ENCODE measurements around the gene STPG1.

Gene STPG1

GRCh38 chr1:24437631-24438396 lies 24.2 kb upstream of the STPG1 start:
- DNase-seq (ENCODE audit: low read depth, low spot score): no peak
- TF ChIP-seq, protein P1, sequence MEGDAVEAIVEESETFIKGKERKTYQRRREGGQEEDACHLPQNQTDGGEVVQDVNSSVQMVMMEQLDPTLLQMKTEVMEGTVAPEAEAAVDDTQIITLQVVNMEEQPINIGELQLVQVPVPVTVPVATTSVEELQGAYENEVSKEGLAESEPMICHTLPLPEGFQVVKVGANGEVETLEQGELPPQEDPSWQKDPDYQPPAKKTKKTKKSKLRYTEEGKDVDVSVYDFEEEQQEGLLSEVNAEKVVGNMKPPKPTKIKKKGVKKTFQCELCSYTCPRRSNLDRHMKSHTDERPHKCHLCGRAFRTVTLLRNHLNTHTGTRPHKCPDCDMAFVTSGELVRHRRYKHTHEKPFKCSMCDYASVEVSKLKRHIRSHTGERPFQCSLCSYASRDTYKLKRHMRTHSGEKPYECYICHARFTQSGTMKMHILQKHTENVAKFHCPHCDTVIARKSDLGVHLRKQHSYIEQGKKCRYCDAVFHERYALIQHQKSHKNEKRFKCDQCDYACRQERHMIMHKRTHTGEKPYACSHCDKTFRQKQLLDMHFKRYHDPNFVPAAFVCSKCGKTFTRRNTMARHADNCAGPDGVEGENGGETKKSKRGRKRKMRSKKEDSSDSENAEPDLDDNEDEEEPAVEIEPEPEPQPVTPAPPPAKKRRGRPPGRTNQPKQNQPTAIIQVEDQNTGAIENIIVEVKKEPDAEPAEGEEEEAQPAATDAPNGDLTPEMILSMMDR (IDR thresholded peaks at IDR 0.05; ENCODE audit: insufficient read depth, low read length, missing control alignments): no peak
- ChIA-PET POLR2A (interaction anchor here (1.1 kb wide), 1 partner anchor 14 kb away, joined by 3 read pairs; no protein-coding TSS in a partner anchor), CTCF (interaction anchor here (1.2 kb wide), 1 partner anchor 21 kb away, joined by 3 read pairs; no protein-coding TSS in a partner anchor)
- no peak overlapping the region for H3K4me3 ChIP-seq (ENCODE audit: low read depth, low read length)

DNA sequence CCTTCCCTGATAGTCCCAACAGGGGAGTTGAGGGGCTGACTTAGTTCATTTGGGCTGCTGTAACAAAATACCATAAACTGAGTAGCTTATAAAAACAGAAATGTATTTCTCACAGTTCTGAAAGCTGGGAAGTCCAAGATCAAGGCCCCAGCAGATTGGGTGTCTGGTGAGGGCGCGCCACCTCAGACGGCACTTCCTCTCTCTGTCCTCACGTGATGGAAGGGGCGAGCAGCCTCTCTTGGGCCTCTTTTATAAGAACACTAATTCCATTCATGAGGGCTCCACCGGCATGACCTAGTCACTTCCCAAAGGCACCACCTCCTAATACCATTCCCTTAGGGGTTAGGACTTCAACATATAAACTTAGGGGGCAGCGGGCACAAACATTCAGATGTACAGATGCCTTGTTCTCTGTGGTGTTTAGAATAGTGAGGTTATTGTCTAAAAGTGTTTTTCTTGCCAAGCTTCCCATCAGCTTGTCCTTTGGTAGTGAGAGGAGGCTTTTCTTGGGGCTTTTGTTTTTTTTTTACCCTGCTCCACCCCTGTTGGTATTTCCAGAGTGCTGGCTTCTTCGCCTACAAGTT lies 22.3 kb upstream of the STPG1 start:
- ChIA-PET POLR2A (no interaction called here), CTCF (no interaction called here)
- no peak for DNase-seq (ENCODE audit: low read depth, low spot score)
- TF ChIP-seq, protein P1 (IDR thresholded peaks at IDR 0.05; ENCODE audit: insufficient read depth, low read length, missing control alignments): no peak
- no peak overlapping the region for H3K4me3 ChIP-seq (ENCODE audit: low read depth, low read length)

DNA sequence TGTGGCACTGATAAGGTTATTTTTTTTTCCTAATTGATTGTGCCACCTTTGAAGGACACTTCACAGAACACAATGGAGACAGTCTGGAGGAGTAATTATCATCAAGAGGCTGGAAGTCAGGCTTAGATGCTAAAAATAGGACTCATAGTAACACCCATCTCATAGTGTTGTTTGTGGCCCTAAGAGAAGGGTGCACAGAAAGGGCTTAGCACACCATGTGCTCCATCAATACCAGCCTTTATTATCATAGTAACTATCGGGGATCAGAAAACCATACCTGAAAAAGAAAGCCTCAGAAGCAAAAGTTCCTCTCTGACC lies 13.9 kb upstream of the STPG1 start:
- no peak overlapping the region for H3K4me3 ChIP-seq (ENCODE audit: low read depth, low read length)
- TF ChIP-seq, protein P1 (IDR thresholded peaks at IDR 0.05; ENCODE audit: insufficient read depth, low read length, missing control alignments): no peak
- CTCF ChIA-PET: no interaction called here
- POLR2A ChIA-PET: no interaction called here
- DNase-seq (ENCODE audit: low read depth, low spot score): no peak

DNA sequence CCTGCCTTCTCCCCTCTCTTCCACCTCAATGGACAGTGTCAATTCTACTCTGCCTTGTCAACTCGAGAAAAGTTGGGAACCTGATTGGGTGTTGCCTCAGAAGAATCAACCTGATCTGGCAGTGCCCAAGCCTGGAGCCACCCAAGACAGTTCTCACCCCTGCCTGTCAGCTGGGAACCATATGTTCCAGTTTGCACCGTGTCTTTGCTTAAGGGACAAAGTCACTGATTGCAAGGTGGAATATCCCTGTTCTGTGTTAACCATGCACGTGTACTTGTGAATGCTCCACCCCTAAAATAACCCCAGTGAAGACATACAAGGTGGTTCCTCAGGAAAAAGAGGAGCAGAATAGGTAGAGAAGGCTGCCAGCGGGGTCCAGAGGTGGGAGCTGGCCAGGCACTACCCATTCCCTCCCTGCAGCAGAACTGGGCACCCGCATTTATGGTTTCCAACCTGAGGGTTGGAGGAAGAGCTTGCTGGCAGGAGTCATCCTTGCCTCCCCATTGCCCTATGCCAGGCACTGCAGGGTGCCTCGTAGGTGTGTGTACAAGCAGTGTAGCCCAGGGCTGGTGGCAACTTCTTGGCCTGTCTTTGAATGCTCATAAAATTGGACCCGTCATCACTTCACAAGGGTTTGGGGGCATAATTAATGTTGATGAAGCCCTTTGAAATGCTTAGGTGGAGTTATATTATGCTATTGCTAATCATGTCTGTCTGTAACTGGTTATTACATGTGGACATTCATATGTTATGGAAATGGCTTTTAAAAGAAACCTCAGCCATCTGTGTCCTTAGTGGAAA lies 13.4 kb upstream of the STPG1 start:
- POLR2A ChIA-PET: no interaction called here
- H3K4me3 ChIP-seq (ENCODE audit: low read depth, low read length): no peak overlapping the region
- CTCF ChIA-PET: no interaction called here
- TF ChIP-seq, protein P1 (IDR thresholded peaks at IDR 0.05; ENCODE audit: insufficient read depth, low read length, missing control alignments): no peak
- no peak for DNase-seq (ENCODE audit: low read depth, low spot score)

- no peak overlapping the region for H3K4me3 ChIP-seq (ENCODE audit: low read depth, low read length)
- no peak for DNase-seq (ENCODE audit: low read depth, low spot score)
- ChIA-PET POLR2A (no interaction called here), CTCF (interaction anchor here (2.1 kb wide), 1 partner anchor 17 kb away, joined by 5 read pairs; no protein-coding TSS in a partner anchor)
- TF ChIP-seq, protein P1 (IDR thresholded peaks at IDR 0.05; ENCODE audit: insufficient read depth, low read length, missing control alignments): no peak
These were observed 12.3 kb upstream of the STPG1 start for GRCh38 chr1:24425922-24426321.

DNA sequence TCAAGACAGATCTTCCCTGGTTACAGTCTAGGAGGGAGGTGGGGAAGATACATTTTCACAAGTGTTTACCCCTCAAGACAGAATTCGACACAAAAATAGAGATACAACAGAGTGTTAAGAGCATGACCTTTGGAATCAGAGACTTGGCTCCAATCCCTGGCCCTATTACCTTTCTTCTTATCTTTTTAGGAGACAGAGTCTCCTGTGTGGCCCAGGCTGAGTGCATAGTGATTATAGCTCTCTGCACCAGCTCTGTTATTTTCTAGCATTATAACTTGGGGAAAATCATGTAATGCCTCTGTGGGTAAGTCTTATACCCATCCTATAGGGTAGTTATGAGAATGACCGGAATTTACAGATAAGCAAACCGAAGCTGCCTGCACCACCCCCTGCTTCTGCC lies 11.9 kb upstream of the STPG1 start:
- CTCF ChIA-PET: interaction anchor here (2.1 kb wide), 1 partner anchor 17 kb away, joined by 5 read pairs; no protein-coding TSS in a partner anchor
- no peak overlapping the region for H3K4me3 ChIP-seq (ENCODE audit: low read depth, low read length)
- TF ChIP-seq, protein P1 (IDR thresholded peaks at IDR 0.05; ENCODE audit: insufficient read depth, low read length, missing control alignments): no peak
- POLR2A ChIA-PET: no interaction called here
- DNase-seq (ENCODE audit: low read depth, low spot score): no peak

Data from AG04449 (cell line).